GDM1 (cell line): Measurements from ENCODE around the gene URM1.

Experiments used
- DNase-seq: peaks from one replicate; lab custom pipeline; 2025; lab: John Stamatoyannopoulos, UW

URM1 gene

GRCh38 chr9:128349125-128349524, 22.0 kb upstream of the URM1 start:
- no peak for DNase-seq

- no peak for DNase-seq
These were observed 21.4 kb upstream of the URM1 start for GRCh38 chr9:128349772-128350171.

GRCh38 chr9:128355451-128355850, 15.7 kb upstream of the URM1 start:
- no peak for DNase-seq

- no peak for DNase-seq
These were observed 13.1 kb upstream of the URM1 start for GRCh38 chr9:128358090-128358489.

GRCh38 chr9:128358861-128359260, 12.3 kb upstream of the URM1 start:
- no peak for DNase-seq

GRCh38 chr9:128360826-128361225, 10.3 kb upstream of the URM1 start:
- no peak for DNase-seq

GRCh38 chr9:128361296-128361985, 9.7 kb upstream of the URM1 start:
- DNase-seq, result no peak

GRCh38 chr9:128361986-128362646, 9.1 kb upstream of the URM1 start:
- DNase-seq, result peak; percentile 54

- no peak for DNase-seq
These were observed 8.4 kb upstream of the URM1 start for GRCh38 chr9:128362774-128363173.

- no peak for DNase-seq
These were observed 5.6 kb upstream of the URM1 start for GRCh38 chr9:128365525-128365924.

- DNase-seq, result no peak
These were observed 2.0 kb upstream of the URM1 start for GRCh38 chr9:128369024-128369706.

- DNase-seq, result no peak
These were observed 815 bp upstream of the URM1 start for GRCh38 chr9:128370367-128370751.

GRCh38 chr9:128371630-128372117, 500 bp downstream of the URM1 start:
- DNase-seq, result no peak

- DNase-seq, result no peak
These were observed 1.0 kb downstream of the URM1 start for GRCh38 chr9:128372188-128372641.

GRCh38 chr9:128372784-128373183, 1.6 kb downstream of the URM1 start:
- DNase-seq, result no peak

GRCh38 chr9:128374221-128374675, 3.1 kb downstream of the URM1 start:
- DNase-seq, result no peak

GRCh38 chr9:128375865-128376264, 4.7 kb downstream of the URM1 start:
- DNase-seq, result no peak

- DNase-seq, result no peak
These were observed 11.1 kb downstream of the URM1 start for GRCh38 chr9:128382261-128382660.

- no peak for DNase-seq
These were observed 12.0 kb downstream of the URM1 start for GRCh38 chr9:128383007-128383753.

GRCh38 chr9:128383791-128384190, 12.6 kb downstream of the URM1 start:
- DNase-seq, result no peak

- DNase-seq, result no peak
These were observed 13.8 kb downstream of the URM1 start for GRCh38 chr9:128384801-128385495.
